Measurements from ENCODE around the gene OR2Y1. TPM values are rescaled to one million over a fixed set of nuclear protein-coding genes. Genes with fewer than 3 reads are reported as not detected.

Gene OR2Y1
- polyA plus RNA-seq, 4 donors = not detected

Other genes starting within 250 kb of the OR2Y1 start
- gene CNOT6, start 245.7 kb downstream of the OR2Y1 start, polyA plus RNA-seq (ENCODE audit: insufficient read length in 4 of 4) = 10 to 100 TPM; 53.0 to 74.1 (median 61.4) TPM
- gene SCGB3A1, start 148.6 kb downstream of the OR2Y1 start, polyA plus RNA-seq (ENCODE audit: insufficient read length in 4 of 4) = 1 to 10 TPM; 1.3 to 2.4 (median 1.6) TPM
- 10 to 100 TPM; 25.4 to 32.7 (median 28.9) TPM for gene FLT4, start 90.5 kb downstream of the OR2Y1 start, polyA plus RNA-seq (ENCODE audit: insufficient read length in 4 of 4)
- 10 to 100 TPM; 73.1 to 91.9 (median 81.0) TPM for gene MGAT1, start 62.7 kb upstream of the OR2Y1 start, polyA plus RNA-seq (ENCODE audit: insufficient read length in 4 of 4)
- 10 to 100 TPM; 56.2 to 70.2 (median 64.1) TPM for gene ZFP62, start 121.2 kb upstream of the OR2Y1 start, polyA plus RNA-seq (ENCODE audit: insufficient read length in 4 of 4)
- gene BTNL8, start 159.1 kb upstream of the OR2Y1 start, polyA plus RNA-seq (ENCODE audit: insufficient read length in 4 of 4) = under 1 TPM; 0.24 to 0.71 (median 0.57) TPM
- gene BTNL3, start 248.8 kb upstream of the OR2Y1 start, polyA plus RNA-seq (ENCODE audit: insufficient read length in 4 of 4) = under 1 TPM in 3 of 4 donors, not detected in 1; 0.09 to 0.12 (median 0.10) TPM

Data from right renal pelvis (tissue), 4 donors.